Measurements from ENCODE around the gene FLNA.

The FLNA gene

GRCh38 chrX:154408659-154409221, 34.3 kb upstream of the FLNA start:
- peaks cover 13% of the 10 kb centered on the region for H3K36me3 ChIP-seq
- peak overlapping the region; percentile 91 for H3K27ac ChIP-seq
- no peaks in the 10 kb centered on the region for H3K9me3 ChIP-seq
- no peaks in the 10 kb centered on the region for H3K27me3 ChIP-seq
- TF ChIP-seq CTCF (IDR thresholded peaks at IDR 0.05) = no peak
- peak overlapping the region; percentile 65 to 67 for H3K4me3 ChIP-seq (ENCODE audit: low read depth in 1 of 2, low read length in 1 of 2)
- peaks cover 41 to 47% of the 10 kb centered on the region in 2 experiments for H3K4me1 ChIP-seq (ENCODE audit: control insufficient read depth in 1 of 2, insufficient read depth in 1 of 2, low read depth in 1 of 2, low read length in 1 of 2)

DNA sequence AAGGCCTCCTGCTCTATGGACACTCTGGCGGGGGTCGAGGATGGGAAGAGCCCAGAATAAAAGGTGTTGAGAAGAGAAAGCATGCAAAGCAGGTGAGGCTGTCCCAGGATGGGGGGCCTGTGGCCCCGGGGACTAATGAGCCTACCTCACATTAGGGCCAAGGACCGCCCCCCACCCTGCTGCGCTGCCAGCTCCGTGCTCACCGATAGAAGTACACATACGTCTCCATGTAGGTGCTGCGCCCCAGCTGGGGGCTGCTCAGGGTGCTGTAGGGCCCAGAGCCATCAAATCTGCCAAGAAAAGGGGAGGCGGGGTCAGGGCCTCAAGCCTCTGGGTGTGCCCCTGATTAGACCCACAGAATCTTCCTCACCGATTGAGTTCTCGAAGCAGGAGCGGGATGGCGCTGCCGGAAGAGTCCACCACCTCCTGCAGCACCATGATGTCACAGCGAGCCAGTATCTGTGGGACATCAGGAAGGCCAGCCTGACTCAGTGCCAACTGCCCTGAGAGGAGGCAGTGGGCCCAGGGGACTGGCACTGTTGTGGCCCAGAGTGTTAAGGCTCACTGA, 30.3 kb upstream of the FLNA start:
- TF ChIP-seq CTCF (IDR thresholded peaks at IDR 0.05) = no peak
- peaks cover 10 to 24% of the 10 kb centered on the region in 2 experiments for H3K4me1 ChIP-seq (ENCODE audit: control insufficient read depth in 1 of 2, insufficient read depth in 1 of 2, low read depth in 1 of 2, low read length in 1 of 2)

DNA sequence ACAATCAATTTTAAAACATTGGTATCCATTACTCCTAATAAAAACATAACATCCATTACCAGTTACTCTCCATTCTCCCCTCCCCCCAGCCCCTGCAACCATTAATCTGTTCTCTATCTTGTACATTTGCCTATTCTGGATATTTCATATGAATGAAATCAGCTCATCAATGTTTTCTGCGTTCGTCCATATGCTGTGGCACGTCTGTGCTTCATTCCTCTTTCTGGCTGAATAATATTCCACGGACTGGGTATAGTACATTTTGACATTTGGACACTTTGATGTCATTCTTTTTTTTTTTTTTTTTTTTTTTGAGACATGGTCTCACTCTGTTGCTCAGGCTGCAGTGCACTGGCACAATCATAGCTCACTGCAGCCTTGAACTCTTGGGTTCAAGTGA, 29.4 kb upstream of the FLNA start:
- no peaks in the 10 kb centered on the region for H3K9me3 ChIP-seq
- peaks cover 49% of the 10 kb centered on the region for H3K36me3 ChIP-seq
- no peak for TF ChIP-seq CTCF (IDR thresholded peaks at IDR 0.05)
- peaks cover 14 to 26% of the 10 kb centered on the region in 2 experiments for H3K4me1 ChIP-seq (ENCODE audit: control insufficient read depth in 1 of 2, insufficient read depth in 1 of 2, low read depth in 1 of 2, low read length in 1 of 2)
- no peak overlapping the region for H3K4me3 ChIP-seq (ENCODE audit: low read depth in 1 of 2, low read length in 1 of 2)
- no peaks in the 10 kb centered on the region for H3K27me3 ChIP-seq
- no peak overlapping the region for H3K27ac ChIP-seq

More for the DNA sequence above, 30.3 kb upstream of the FLNA start:
- Histone ChIP-seq H3K27ac (no peak overlapping the region), H3K9me3 (no peaks in the 10 kb centered on the region), H3K4me3 (ENCODE audit: low read depth in 1 of 2, low read length in 1 of 2) (no peak overlapping the region), H3K36me3 (peaks cover 49% of the 10 kb centered on the region), H3K27me3 (no peaks in the 10 kb centered on the region)

DNA sequence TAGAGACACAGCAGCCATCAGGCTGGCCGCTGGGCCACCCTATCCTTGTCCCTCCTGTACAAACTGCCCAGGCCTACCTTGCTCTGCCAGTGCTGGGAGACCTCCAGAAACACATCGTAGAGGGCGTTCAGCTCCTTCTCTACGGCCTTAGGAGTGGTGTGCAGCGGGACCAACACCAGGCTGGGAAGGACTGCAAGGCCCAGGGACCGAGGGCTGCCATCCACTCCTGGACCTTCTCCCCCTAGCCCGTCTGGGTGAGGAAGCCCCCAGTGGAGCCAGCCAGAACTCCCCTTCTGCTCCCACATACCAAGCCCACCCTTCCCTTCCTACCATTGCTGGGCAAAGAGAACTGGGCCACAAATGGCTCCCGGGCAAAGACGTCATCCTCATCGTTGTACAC, 28.8 kb upstream of the FLNA start:
- H3K4me3 ChIP-seq (ENCODE audit: low read depth in 1 of 2, low read length in 1 of 2) = no peak overlapping the region
- TF ChIP-seq CTCF (IDR thresholded peaks at IDR 0.05) = no peak
- H3K4me1 ChIP-seq (ENCODE audit: control insufficient read depth in 1 of 2, insufficient read depth in 1 of 2, low read depth in 1 of 2, low read length in 1 of 2) = peaks cover 13 to 21% of the 10 kb centered on the region in 2 experiments
- no peak overlapping the region for H3K27ac ChIP-seq
- H3K36me3 ChIP-seq = peaks cover 49% of the 10 kb centered on the region
- H3K27me3 ChIP-seq = no peaks in the 10 kb centered on the region
- H3K9me3 ChIP-seq = no peaks in the 10 kb centered on the region

GRCh38 chrX:154402622-154403127, 28.2 kb upstream of the FLNA start:
- H3K4me1 ChIP-seq (ENCODE audit: control insufficient read depth in 1 of 2, insufficient read depth in 1 of 2, low read depth in 1 of 2, low read length in 1 of 2) = peaks cover 9 to 16% of the 10 kb centered on the region in 2 experiments
- H3K4me3 ChIP-seq (ENCODE audit: low read depth in 1 of 2, low read length in 1 of 2) = no peak overlapping the region
- H3K36me3 ChIP-seq = peaks cover 49% of the 10 kb centered on the region
- no peaks in the 10 kb centered on the region for H3K9me3 ChIP-seq
- no peaks in the 10 kb centered on the region for H3K27me3 ChIP-seq
- no peak for TF ChIP-seq CTCF (IDR thresholded peaks at IDR 0.05)
- H3K27ac ChIP-seq = peak overlapping the region; percentile 55

All from neutrophil (primary cell).